ENCODE data around the gene AVL9.
"Not testable (repeated sequence)": the region's sequence is repeated elsewhere in the genome, so short reads cannot be mapped to it uniquely, and the experiment has no call there.

AVL9 gene

GRCh38 chr7:32495298-32496051, at the start of gene AVL9:
Gene AVL9, plus strand, starts transcription at chr7:32495489. Its CDS starts 221 bp downstream, at chr7:32495710.
- DNase-seq: peak; percentile 95

GRCh38 chr7:32447218-32447617, 48.1 kb upstream of the AVL9 start:
- DNase-seq: no peak

GRCh38 chr7:32453341-32454011, 41.8 kb upstream of the AVL9 start:
- peak; percentile 78 for DNase-seq

GRCh38 chr7:32458025-32458424, 37.3 kb upstream of the AVL9 start:
- no peak for DNase-seq

- no peak for DNase-seq
Measured at GRCh38 chr7:32459788-32460187, 35.5 kb upstream of the AVL9 start.

- no peak for DNase-seq
Measured at GRCh38 chr7:32461484-32461883, 33.8 kb upstream of the AVL9 start.

GRCh38 chr7:32462451-32462850, 32.8 kb upstream of the AVL9 start:
- DNase-seq: no peak

GRCh38 chr7:32462977-32463376, 32.3 kb upstream of the AVL9 start:
- DNase-seq: no peak

- not testable (repeated sequence) for DNase-seq
Measured at GRCh38 chr7:32464641-32465416, 30.5 kb upstream of the AVL9 start.

- DNase-seq: not testable (repeated sequence)
Measured at GRCh38 chr7:32470004-32470403, 25.3 kb upstream of the AVL9 start.

- no peak for DNase-seq
Measured at GRCh38 chr7:32470871-32471270, 24.4 kb upstream of the AVL9 start.

- DNase-seq: no peak
Measured at GRCh38 chr7:32472015-32472414, 23.3 kb upstream of the AVL9 start.

- DNase-seq: no peak
Measured at GRCh38 chr7:32474008-32474407, 21.3 kb upstream of the AVL9 start.

- DNase-seq: no peak
Measured at GRCh38 chr7:32476816-32477648, 18.3 kb upstream of the AVL9 start.

GRCh38 chr7:32477649-32477980, 17.7 kb upstream of the AVL9 start:
- DNase-seq: no peak

GRCh38 chr7:32479574-32480200, 15.6 kb upstream of the AVL9 start:
- peak; percentile 17 for DNase-seq

- DNase-seq: no peak
Measured at GRCh38 chr7:32481176-32481575, 14.1 kb upstream of the AVL9 start.

GRCh38 chr7:32481921-32482320, 13.4 kb upstream of the AVL9 start:
- no peak for DNase-seq

- DNase-seq: no peak
Measured at GRCh38 chr7:32489788-32490126, 5.5 kb upstream of the AVL9 start.

- DNase-seq: peak; percentile 95
Measured at GRCh38 chr7:32490127-32490796, 5.0 kb upstream of the AVL9 start, which contains the start of gene LSM5. Gene LSM5, minus strand, starts transcription at chr7:32490380. Its CDS starts 15 bp downstream, at chr7:32490365.

- no peak for DNase-seq
Measured at GRCh38 chr7:32494946-32495297, 367 bp upstream of the AVL9 start.
